Astrocyte (in vitro differentiated cells and primary cell): ENCODE data around the gene RTF1. TPM values are rescaled to one million over a fixed set of nuclear protein-coding genes. Genes with fewer than 3 reads are reported as not detected.

Experiments
- DNase-seq: peaks from one replicate; pipeline ENCODE4 v3.0.0-alpha.2; 2010; ENCODE audit warnings: low read depth
- FAIRE-seq: peaks from 2 replicates; lab custom pipeline; 2011; peaks lifted over from hg19 to GRCh38; lab: Jason Lieb, UNC
- H2AFZ ChIP-seq: 2 replicates; pipeline ENCODE4 v1.6.0; 2012; ENCODE audit warnings: low read depth, low read length, inconsistent platforms
- H3K27ac ChIP-seq: 2 replicates; pipeline ENCODE4 v1.5.1; 2011; ENCODE audit warnings: low read depth, low read length, inconsistent platforms
- H3K27me3 ChIP-seq: 2 replicates; pipeline ENCODE4 v1.6.0; 2011; ENCODE audit warnings: low read length, inconsistent platforms; ENCODE audit not compliant: insufficient read depth
- H3K36me3 ChIP-seq: 2 replicates; pipeline ENCODE4 v1.5.1; 2011; ENCODE audit warnings: low read length, inconsistent platforms; ENCODE audit not compliant: insufficient read depth
- H3K4me1 ChIP-seq: 2 replicates; pipeline ENCODE4 v1.5.1; 2011; ENCODE audit warnings: low read length, inconsistent platforms; ENCODE audit not compliant: insufficient read depth
- H3K4me2 ChIP-seq: 2 replicates; pipeline ENCODE4 v1.6.0; 2012; ENCODE audit warnings: low read length, inconsistent platforms
- H3K4me3 ChIP-seq: 2 replicates; pipeline ENCODE4 v1.5.1; 2011; ENCODE audit warnings: low read depth, mild to moderate bottlenecking, low read length, inconsistent platforms; ENCODE audit not compliant: insufficient read depth
- H3K79me2 ChIP-seq: 2 replicates; pipeline ENCODE4 v1.6.0; 2012; ENCODE audit warnings: mild to moderate bottlenecking, low read length, inconsistent platforms; ENCODE audit not compliant: insufficient read depth
- H3K9ac ChIP-seq: 2 replicates; pipeline ENCODE4 v1.6.0; 2012; ENCODE audit warnings: mild to moderate bottlenecking, low read length, inconsistent platforms
- H3K9me3 ChIP-seq: 2 replicates; pipeline ENCODE4 v1.5.1; 2012; ENCODE audit warnings: low read depth, mild to moderate bottlenecking, low read length, inconsistent platforms; ENCODE audit not compliant: insufficient read depth
- H4K20me1 ChIP-seq: 2 replicates; pipeline ENCODE4 v1.6.0; 2012; ENCODE audit warnings: low read length, inconsistent platforms; ENCODE audit not compliant: insufficient read depth
- H3K27ac Mint-ChIP-seq: one replicate; pipeline ENCODE4 v1.8.0; 2021; ENCODE audit warnings: mild to moderate bottlenecking, mixed read lengths; ENCODE audit not compliant: unreplicated experiment
- H3K27me3 Mint-ChIP-seq: one replicate; pipeline ENCODE4 v1.8.0; 2021; ENCODE audit warnings: low read depth, mixed read lengths; ENCODE audit not compliant: unreplicated experiment
- H3K36me3 Mint-ChIP-seq: one replicate; pipeline ENCODE4 v1.8.0; 2021; ENCODE audit warnings: low read depth, mixed read lengths; ENCODE audit not compliant: unreplicated experiment
- H3K4me1 Mint-ChIP-seq: one replicate; pipeline ENCODE4 v1.8.0; 2021; ENCODE audit warnings: low read depth, mixed read lengths; ENCODE audit not compliant: unreplicated experiment
- H3K4me3 Mint-ChIP-seq: one replicate; pipeline ENCODE4 v1.8.0; 2021; ENCODE audit warnings: mild to moderate bottlenecking, moderate library complexity, mixed read lengths; ENCODE audit not compliant: unreplicated experiment
- H3K9me3 Mint-ChIP-seq: one replicate; pipeline ENCODE4 v1.8.0; 2021; ENCODE audit warnings: mild to moderate bottlenecking, mixed read lengths; ENCODE audit not compliant: unreplicated experiment
- CTCF ChIP-seq: IDR thresholded peaks from 2 replicates; pipeline ENCODE4 v1.5.1; 2011; ENCODE audit warnings: low read depth, mild to moderate bottlenecking, inconsistent platforms, low read length, moderate library complexity; ENCODE audit not compliant: insufficient read depth
- EZH2 ChIP-seq: IDR thresholded peaks from 2 replicates; pipeline ENCODE4 v1.6.1; 2012; ENCODE audit warnings: mild to moderate bottlenecking, low read length, inconsistent platforms; ENCODE audit not compliant: insufficient read depth
- total RNA-seq: library from RNA; stranded (reverse); gene quantifications from 2 replicates; pipeline ENCODE4 v1.2.1, GENCODE V29; 2021

RTF1 gene
- total RNA-seq, 1 donor from 2014 or later = 42.0 TPM

- peaks cover 5% of the 10 kb centered on the region for H4K20me1 ChIP-seq
- Mint-ChIP-seq H3K36me3 (peaks cover 12% of the 10 kb centered on the region), H3K4me3 (no peak overlapping the region), H3K9me3 (no peaks in the 10 kb centered on the region), H3K27ac (no peak overlapping the region), H3K27me3 (no peaks in the 10 kb centered on the region), H3K4me1 (peaks cover under 1% of the 10 kb centered on the region)
- H3K4me1 ChIP-seq = no peaks in the 10 kb centered on the region
- H3K9ac ChIP-seq = no peak overlapping the region
- no peak overlapping the region for H2AFZ ChIP-seq
- FAIRE-seq = no peak
- TF ChIP-seq EZH2 (no peak), CTCF (no peak)
- no peak overlapping the region for H3K4me2 ChIP-seq
- peaks cover 8% of the 10 kb centered on the region for H3K36me3 ChIP-seq
- no peak overlapping the region for H3K4me3 ChIP-seq
- no peaks in the 10 kb centered on the region for H3K27me3 ChIP-seq
- no peaks in the 10 kb centered on the region for H3K79me2 ChIP-seq
- no peaks in the 10 kb centered on the region for H3K9me3 ChIP-seq
- no peak overlapping the region for H3K27ac ChIP-seq
- no peak for DNase-seq
Measured at GRCh38 chr15:41443275-41443674, 26.4 kb downstream of the RTF1 start.

GRCh38 chr15:41445399-41445798 lies 28.5 kb downstream of the RTF1 start:
- Histone ChIP-seq H2AFZ (no peak overlapping the region), H3K27ac (no peak overlapping the region), H3K4me3 (no peak overlapping the region), H3K36me3 (peaks cover 6% of the 10 kb centered on the region), H3K9ac (no peak overlapping the region), H3K9me3 (no peaks in the 10 kb centered on the region), H3K4me2 (no peak overlapping the region), H4K20me1 (peaks cover 5% of the 10 kb centered on the region), H3K79me2 (no peaks in the 10 kb centered on the region), H3K4me1 (no peaks in the 10 kb centered on the region), H3K27me3 (no peaks in the 10 kb centered on the region)
- Mint-ChIP-seq H3K4me3 (no peak overlapping the region), H3K27ac (no peak overlapping the region), H3K27me3 (no peaks in the 10 kb centered on the region), H3K9me3 (no peaks in the 10 kb centered on the region), H3K4me1 (no peaks in the 10 kb centered on the region), H3K36me3 (peaks cover 11% of the 10 kb centered on the region)
- DNase-seq = no peak
- no peak for FAIRE-seq
- TF ChIP-seq CTCF = no peak
- no peak for TF ChIP-seq EZH2

GRCh38 chr15:41462084-41462795 lies 45.3 kb downstream of the RTF1 start:
- Mint-ChIP-seq H3K27me3 (no peaks in the 10 kb centered on the region), H3K4me1 (no peaks in the 10 kb centered on the region), H3K36me3 (peaks cover 18% of the 10 kb centered on the region), H3K9me3 (no peaks in the 10 kb centered on the region), H3K27ac (no peak overlapping the region), H3K4me3 (no peak overlapping the region)
- Histone ChIP-seq H4K20me1 (peaks cover 24% of the 10 kb centered on the region), H3K4me3 (no peak overlapping the region), H3K9me3 (no peaks in the 10 kb centered on the region), H3K36me3 (peaks cover 13% of the 10 kb centered on the region), H2AFZ (no peak overlapping the region), H3K9ac (no peak overlapping the region), H3K27ac (no peak overlapping the region), H3K4me2 (no peak overlapping the region), H3K27me3 (no peaks in the 10 kb centered on the region), H3K79me2 (peaks cover 2% of the 10 kb centered on the region), H3K4me1 (no peaks in the 10 kb centered on the region)
- FAIRE-seq (no peak), DNase-seq (no peak)
- TF ChIP-seq EZH2 = no peak
